T-helper 2 cell treated with Interferon-gamma antibody and Interleukin-4, amounts not matched to agents 100 ng/mL and 5 ng/mL, for 36 hours (primary cell): ENCODE data around the gene DHRS13. TPM values are rescaled to one million over a fixed set of nuclear protein-coding genes. Genes with fewer than 3 reads are reported as not detected.
"Not testable (repeated sequence)": the region's sequence is repeated elsewhere in the genome, so short reads cannot be mapped to it uniquely, and the experiment has no call there.

Experiments used
- intact Hi-C: fragments of 100-400 bp; cut with micrococcal nuclease; formaldehyde crosslinking; loops from one replicate; pipeline ENCODE4 v1.15.1; 2023
- total RNA-seq: library from RNA; stranded (reverse); gene quantifications from 2 replicates; pipeline ENCODE4 v1.2.3, GENCODE V29; 2022

DHRS13 gene
- total RNA-seq, 1 donor from 2014 or later = 30.5 TPM

GRCh38 chr17:28937044-28937729 is 34.3 kb upstream of the DHRS13 start:
- intact Hi-C loops = no loop called here

DNA sequence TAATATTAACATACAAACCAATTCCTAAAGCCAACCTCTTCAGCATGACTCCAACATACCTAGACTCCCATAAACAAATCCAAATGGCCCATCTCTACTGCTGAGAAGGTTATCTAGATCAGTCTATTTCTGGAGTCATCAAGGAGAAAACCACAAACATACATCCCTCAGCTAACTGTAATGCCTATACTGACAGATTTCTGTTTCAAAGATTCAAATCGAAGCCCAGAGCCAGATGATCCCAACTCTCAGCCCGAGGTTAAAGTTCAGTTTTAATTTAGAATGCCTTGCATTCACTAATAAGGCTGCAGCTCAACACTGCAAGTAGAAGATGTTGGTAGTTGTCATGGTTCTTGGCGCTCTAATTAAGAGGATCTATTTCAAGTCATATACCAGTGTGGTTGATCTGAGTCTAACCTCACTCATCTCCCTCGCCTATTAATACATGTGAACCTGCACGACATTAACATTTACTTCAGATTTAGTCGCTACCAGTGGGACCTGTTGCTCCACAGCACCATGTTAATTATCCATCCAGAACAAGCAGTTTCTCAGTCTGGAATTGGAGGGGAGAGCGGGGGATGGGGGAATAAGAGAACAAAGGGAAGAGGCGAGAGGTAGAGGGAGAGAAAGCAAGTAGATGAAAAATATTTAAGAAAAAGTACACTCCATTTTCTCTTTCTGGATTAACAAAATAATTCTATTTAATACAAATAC is 33.0 kb upstream of the DHRS13 start:
- intact Hi-C loops = no loop called here

DNA sequence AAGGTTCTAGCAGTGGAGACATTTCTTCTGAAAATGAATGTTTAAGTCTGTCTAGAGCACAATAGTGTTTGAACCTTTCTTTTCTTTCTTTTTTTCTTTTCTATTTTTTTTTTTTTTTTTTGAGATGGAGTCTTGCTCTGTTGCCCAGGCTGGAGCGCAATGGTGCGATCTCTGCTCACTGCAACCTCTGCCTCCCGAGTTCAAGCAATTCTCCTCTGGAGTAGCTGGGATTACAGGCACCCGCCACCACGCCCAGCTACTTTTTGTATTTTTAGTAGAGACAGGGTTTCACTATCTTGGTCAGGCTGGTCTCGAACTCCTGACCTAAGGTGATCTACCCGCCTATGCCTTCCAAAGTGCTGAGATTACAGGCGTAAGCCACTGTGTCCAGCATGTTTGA is 31.6 kb upstream of the DHRS13 start:
- intact Hi-C loops = not testable (repeated sequence)

DNA sequence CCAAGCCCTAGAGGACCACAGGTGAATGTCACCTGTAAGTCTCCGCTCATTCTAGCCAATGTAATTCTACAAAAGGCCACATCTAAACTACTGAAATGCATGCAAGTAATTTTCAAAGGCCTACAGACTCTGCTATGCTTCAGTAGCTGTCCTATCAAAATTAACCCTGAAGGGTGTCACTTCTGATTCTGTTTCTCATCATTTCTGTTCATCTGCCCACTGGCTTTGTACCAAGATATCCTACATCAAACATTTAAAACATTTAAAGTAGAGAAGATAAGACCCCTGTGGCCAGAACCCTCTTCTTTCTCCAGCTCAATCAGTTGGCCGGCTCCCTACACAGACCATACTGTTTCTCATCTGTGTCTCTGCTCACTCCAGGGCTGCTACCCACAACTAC is 26.9 kb upstream of the DHRS13 start:
- intact Hi-C loops = no loop called here

DNA sequence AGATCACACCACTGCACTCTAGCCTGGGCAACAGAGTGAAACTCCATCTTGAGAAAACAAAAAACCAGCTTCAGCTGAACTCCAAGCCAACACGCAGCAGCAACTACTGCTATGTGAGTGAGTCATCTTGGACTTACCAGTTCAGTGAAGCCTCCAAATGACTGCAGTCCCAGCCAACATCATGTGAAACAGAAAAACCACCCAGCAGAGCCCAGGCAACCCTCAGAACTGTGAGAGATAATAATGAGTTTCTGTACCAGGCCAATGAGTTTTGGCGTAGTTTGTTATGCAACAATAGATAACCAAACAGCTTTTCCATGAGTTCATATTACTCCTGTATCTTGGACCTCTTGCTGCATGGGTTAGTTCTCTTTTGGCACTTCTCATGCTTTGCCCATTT is 25.2 kb upstream of the DHRS13 start:
- intact Hi-C loops = no loop called here

DNA sequence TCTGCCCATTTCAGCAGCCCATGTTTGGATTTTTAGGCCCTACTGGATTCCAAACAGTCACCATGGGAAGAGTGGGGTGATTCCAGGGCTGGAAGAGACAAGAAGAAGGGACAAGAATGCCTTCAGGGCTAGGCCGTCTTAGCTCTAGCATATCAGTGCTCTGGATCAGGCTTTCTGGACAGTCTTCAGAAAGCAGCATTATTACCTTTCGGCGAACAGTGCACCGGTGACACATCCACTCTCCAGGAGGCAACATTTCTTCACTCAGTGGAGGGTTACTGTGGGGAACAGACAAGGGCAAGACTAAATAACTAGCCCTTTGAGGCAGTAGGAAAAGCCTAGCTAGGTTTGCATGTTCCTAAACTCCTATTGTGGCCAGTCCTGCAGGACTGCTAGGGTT is 23.9 kb upstream of the DHRS13 start:
- intact Hi-C loops = loop anchor here (1.0 kb wide), 3 partner anchors 20 to 183 kb away; partner anchors contain the start of gene PHF12

DNA sequence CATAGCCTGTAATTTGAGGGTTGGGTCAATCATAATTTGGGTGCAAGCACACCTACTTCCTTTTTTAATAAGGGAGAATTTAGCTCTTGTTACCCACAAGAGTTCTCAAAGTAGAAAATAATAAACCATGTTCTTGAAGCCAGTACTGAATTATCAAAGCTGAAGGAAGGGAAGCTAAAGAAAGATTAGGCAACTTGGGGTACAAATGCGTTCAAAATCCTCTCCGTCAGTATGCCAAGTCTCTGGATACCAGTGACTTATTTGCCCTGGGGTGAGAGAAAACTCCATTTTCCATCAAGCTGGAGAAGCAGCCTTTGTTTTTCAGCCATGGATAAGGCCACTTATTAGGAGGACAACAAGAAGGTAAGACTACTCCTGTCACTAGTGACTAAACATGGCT is 23.5 kb upstream of the DHRS13 start:
- intact Hi-C loops = loop anchor here (1.0 kb wide), 3 partner anchors 20 to 183 kb away; partner anchors contain the start of gene PHF12

DNA sequence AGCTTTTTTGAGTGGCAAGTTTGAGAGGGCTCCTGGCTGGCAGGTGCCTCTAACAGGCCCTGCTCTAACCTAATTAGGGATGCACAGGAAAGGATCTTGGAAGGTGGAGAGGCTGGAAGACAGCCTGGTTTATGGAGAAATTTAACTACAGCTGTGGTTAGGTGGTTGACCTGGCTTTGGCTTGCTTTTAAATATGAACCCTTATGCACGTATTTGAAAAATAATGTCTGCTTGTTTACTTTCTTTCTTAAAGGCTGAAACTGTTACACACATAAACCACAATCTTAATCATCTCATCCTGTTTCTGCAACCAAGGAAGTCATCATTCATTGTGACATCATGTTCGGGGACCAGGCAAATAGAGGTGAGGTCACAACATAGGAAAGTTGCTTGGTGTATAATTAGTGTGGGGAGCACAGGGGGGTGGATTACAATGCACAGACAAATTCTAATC is 23.1 kb upstream of the DHRS13 start:
- intact Hi-C loops = loop anchor here (1.0 kb wide), 3 partner anchors 20 to 183 kb away; partner anchors contain the start of gene PHF12

- intact Hi-C loops = no loop called here
These were observed 17.3 kb upstream of the DHRS13 start for GRCh38 chr17:28920201-28920600.

DNA sequence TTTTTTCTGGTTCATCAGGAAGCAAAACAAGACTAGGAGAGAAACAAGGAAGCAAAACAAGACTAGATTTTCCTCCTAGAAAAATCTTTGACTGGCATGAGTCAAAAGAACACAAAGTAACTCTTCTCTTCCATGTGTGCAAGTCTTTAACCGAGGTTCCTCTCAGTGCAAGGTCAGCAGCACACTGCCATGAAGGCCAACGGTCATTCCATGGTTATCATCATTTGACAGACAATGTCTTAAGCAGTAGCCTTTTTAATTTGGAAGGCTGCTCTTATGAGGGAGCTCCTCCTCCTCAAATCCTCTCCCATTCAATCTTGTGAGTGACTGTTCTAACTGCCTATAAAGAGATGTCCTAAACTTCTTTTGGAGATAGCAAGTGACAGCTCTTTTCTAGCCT is 15.4 kb upstream of the DHRS13 start:
- intact Hi-C loops = no loop called here

DNA sequence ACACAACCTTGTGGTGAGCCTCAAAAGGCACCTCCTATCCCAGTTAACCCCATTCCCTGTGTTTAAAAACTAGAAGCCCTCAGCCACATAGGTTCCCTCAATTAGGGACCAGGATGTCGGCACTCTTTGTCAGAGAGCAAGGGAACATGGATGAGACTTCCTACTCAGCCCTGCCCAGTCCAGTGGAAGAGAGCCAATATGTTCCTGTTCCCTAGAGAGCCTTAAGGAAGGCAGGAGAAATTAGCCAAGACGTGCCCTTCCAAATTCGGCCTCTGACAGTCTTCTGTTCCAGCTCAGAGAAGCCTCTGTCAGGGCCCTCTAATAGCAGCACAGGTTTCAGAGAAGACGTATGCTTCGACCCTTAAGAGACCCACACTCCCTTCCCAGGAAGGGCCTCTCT is 14.6 kb upstream of the DHRS13 start:
- intact Hi-C loops = loop anchor here (2.0 kb wide), 1 partner anchor 69 kb away; no protein-coding TSS in a partner anchor

GRCh38 chr17:28917029-28917428 is 14.2 kb upstream of the DHRS13 start:
- intact Hi-C loops = loop anchor here (2.0 kb wide), 1 partner anchor 68 kb away; no protein-coding TSS in a partner anchor

DNA sequence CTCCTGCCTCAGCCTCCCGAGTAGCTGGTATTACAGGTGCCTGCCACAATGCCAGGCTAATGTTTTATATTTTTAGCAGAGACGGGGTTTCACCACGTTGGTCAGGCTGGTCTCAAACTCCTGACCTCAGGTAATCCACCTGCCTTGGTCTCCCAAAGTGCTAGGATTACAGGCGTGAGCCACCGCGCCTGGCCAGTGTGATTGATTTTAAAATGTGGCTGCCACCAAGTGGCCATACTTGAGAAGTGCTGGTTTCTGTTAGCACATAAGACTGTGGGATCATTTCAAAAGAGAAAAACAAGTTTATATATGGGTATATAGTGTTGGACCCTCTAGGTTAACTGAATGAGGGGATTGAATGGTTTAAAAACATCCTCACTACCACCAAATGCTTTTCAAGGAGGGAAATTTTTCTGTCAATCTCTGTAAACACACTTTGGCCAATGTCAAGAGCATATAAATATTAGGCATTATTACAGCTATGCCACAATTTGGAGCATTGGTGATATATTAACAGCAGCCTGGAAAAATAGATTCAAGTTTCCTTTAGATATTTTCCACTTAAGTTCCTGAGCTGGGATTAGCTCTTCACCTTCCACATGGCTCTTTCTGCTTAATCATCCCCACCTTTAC is 13.5 kb upstream of the DHRS13 start:
- intact Hi-C loops = loop anchor here (1.0 to 2.0 kb wide), 2 partner anchors 68 to 189 kb away; no protein-coding TSS in a partner anchor

GRCh38 chr17:28912938-28913333 is 10.1 kb upstream of the DHRS13 start:
- intact Hi-C loops = no loop called here

DNA sequence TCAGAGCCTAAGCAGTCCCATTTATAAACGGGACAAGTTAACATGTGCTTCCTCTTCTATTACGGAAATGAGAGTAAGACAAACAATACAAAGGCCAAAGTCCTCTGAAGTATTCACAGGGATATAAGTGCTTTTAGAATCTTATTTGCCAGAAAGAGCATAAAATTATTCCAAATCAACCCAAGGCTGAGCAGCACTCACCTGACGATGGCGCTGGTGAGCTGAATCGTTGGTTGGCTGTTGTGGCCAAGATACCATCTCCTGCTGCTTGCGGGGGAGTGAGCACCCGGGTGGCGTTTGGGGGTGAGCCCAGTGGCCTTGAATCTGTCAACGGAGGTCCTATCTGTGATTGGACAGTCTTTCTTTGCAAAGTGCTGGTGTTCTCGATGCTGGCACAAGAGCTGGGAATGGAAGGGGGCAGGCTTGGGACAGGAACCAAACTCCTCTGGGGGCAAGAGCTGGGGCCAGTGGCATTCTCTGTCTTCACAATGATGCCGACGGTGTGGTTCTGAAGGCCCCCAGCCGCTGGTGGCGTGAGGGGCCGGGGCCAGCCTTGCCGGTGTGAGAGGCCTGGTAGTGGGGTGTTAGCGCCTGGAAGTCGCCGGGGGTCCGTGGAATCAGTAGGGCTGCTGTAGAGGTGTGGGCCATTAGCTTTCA is 9.5 kb upstream of the DHRS13 start:
- intact Hi-C loops = no loop called here

GRCh38 chr17:28911411-28912045 is 8.6 kb upstream of the DHRS13 start:
- intact Hi-C loops = no loop called here

GRCh38 chr17:28910534-28910933 is 7.7 kb upstream of the DHRS13 start:
- intact Hi-C loops = no loop called here

- intact Hi-C loops = no loop called here
These were observed 5.8 kb upstream of the DHRS13 start for GRCh38 chr17:28908640-28909167.

DNA sequence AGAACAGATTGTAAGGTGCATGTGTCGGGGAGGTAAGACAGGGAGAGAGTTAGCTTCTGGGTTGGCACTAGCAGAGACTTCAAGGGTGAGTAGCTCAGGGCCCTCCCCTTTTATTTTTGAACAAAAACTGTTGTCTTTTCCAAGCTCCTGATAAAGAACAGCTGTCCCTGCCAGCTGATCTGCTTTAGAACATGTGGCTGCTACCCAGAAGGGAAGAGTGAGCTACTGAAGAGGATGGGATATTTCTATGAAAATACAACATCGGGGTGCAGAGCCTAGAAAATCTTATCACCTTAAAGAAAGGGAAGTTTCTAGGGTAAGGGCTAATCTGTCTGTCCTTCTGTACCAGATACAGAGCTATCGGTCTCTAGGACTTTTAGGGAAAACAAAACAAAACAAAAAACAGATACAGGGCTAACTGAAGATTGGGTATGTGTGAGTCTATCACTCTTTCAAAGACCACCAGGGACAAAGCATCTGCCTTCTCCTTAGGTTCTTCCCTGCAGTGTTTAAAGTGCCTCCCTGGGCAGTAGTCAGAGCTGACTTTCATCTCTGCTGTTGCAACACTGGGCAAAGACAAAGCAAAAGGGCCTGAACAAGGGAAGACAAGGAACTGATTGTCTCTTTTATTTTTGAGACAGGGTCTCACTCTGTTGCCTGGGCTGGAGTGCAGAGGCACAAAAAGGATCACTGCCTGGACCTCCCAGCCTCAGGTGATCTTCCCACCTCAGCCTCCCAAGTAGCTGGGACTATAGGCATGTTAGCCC is 5.0 kb upstream of the DHRS13 start:
- intact Hi-C loops = no loop called here
